Measurements from ENCODE around the gene DIP2C.
A peak's percentile ranks its signal among the peaks of the same experiment; 100 is the strongest.
"Not testable (repeated sequence)": the region's sequence is repeated elsewhere in the genome, so short reads cannot be mapped to it uniquely, and the experiment has no call there.

DIP2C gene

DNA sequence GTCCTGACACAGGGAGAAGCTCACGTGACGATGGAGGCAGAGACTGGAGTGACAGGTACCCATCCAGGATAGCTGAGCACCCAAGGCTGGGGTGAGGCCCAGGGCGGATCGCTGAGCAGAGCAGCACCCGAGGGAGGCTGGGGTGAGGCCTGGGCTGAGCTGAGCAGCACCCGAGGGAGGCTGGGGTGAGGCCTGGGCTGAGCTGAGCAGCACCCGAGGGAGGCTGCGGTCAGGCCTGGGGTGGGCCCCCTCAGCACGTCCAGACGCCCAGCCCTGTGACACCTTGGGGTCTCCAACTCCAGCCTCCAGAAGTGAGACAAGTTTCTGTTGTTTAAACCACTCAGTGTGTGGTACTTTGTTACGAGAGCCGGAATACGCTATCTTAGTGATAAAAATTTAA, 318.0 kb downstream of the DIP2C start:
- no peak for DNase-seq (ENCODE audit: low spot score)

DNA sequence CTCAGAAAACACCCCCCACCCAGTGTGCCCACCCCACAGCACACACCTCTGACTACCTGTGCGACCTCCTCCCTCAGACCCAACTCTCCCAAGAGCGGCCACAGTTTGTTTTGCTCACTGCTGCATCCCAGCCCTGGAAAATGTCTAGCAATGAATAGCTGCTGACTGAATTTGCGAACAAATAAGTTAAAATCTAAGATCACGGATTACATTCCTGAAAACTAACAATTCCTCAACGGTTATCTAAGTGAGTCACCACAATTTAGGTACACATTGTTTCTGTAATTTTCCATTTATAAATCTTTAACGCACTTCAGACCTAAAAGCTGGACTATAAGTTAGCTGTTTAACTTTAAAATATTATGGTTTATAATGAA, 319.0 kb downstream of the DIP2C start:
- no peak for DNase-seq (ENCODE audit: low spot score)

DNA sequence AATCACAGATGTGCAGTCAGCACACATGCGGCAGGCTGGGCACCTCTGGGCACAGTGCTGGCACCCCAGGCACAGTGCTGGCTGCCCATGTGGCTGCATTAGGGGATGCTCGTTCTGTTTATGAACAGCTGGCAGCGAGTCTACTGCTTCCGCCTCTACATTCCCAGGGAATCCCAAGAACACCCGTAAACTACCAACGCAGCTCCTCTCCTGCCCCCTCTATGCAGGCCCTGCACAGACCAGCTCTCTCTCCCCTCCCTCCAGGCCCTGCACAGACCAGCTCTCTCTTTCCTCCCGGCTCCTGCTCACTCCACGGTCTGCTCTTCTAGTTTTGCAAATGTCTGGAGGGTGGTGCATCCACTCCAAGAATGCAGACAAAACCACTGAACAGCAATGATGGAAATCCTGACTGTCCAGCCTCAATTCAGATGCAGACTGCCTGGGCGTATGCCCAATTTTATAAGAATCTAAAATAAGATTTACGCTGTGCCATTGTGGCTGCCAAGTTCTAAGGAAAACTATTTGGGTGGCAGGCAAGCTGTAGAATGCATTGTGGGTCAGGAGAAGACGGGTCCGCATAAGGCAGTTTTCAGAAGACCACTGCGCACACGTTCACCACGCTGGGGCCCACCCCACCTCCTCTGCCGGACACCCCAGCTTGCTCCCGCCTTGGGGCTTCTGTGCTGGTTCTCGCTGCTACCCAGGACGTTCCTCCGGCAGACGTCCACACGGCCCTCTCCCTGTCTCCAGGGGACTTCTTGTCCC, 319.6 kb downstream of the DIP2C start:
- DNase-seq (ENCODE audit: low spot score), result no peak

DNA sequence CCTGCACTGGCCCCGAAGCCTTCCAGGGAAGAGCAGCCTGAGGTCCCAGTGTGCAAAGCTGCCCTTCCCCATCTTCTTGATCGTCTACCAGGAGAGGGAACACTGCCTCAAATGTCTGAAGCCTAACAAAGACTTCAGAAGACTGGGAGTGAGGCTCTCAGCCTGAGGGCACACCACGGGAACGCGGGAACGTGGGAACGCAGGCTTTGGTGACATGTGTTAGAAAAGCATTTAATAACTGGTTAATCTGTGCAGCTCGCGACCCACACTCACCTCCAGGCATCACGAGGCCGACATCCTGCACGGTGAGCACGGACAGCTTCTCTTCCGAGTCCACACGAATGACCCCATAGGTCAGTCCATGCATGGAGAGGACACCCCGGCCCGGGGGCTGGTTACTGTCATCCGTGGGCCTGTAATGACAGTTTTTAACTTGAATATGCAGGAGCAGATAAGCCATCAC, 320.2 kb downstream of the DIP2C start:
- DNase-seq (ENCODE audit: low spot score), result no peak

DNA sequence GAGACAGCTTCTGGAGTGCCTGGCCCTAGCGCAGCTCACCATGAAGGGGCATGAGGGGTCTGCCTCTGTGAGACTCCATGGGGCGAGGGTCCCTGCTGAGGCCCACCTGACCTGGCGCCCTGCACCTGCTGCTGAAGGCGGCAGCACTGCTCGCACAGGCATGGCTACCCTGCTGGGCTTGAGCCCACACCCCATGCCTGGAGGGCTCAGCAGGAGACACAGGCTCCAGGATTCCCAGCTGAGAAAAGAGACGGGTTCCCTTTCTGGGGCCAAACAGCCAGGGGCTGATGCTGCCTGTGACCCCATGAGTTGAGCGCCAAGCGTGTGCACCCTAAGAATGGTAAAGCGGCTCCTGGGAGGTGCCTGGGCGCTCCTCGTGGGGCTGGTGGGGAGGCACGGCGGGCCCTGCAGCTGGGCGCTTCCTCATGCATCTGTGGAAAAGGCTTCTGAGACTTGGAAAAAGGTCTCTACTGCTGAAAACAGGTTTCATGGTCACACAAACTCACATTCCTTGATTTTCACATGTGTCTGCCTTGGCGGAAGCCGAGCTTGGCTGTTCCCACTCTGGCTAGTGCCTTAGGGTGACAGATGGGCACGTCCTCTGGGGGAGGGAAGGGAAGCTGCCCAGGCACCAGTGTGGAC, 320.8 kb downstream of the DIP2C start:
- DNase-seq (ENCODE audit: low spot score), result no peak

DNA sequence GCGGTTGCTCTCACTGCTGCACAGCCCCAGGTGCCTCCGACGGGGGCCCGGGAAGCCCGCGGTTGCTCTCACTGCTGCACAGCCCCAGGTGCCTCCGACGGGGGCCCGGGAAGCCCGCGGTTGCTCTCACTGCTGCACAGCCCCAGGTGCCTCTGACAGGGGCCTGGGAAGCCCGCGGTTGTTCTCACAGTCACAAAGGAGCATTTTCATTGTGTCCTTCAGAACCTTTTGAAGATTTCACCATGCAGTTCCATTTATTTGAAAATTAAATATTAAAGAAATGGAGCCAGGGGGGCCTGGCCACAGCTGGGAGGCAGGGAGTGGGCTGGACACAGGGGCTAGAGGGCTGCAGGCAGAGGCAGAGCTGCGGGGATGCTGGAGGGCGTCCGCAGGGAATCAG, 321.4 kb downstream of the DIP2C start:
- not testable (repeated sequence) for DNase-seq (ENCODE audit: low spot score)

GRCh38 chr10:367636-368035, 321.8 kb downstream of the DIP2C start:
- DNase-seq (ENCODE audit: low spot score), result no peak

DNA sequence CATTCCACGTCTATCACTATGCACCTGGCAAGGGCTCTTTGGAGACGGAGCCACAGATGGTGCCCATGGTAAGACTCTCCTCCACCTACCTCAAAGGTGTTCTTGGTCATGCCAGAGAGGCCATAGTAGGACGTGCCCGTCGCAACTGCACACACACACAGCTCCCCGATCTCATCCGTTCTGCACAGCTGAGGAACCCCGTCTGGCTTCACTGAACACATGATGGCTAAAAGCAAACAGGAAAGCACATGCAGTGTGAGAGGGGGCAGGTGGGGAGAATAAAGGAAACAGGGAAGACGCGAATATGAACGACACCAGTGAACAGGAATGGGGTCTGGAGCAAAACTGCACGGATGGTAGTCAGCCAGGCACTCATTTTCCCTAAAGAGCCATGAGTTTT, 323.3 kb downstream of the DIP2C start:
- DNase-seq (ENCODE audit: low spot score), result no peak

- DNase-seq (ENCODE audit: low spot score), result no peak
These were observed 325.1 kb downstream of the DIP2C start for GRCh38 chr10:364267-364775.

DNA sequence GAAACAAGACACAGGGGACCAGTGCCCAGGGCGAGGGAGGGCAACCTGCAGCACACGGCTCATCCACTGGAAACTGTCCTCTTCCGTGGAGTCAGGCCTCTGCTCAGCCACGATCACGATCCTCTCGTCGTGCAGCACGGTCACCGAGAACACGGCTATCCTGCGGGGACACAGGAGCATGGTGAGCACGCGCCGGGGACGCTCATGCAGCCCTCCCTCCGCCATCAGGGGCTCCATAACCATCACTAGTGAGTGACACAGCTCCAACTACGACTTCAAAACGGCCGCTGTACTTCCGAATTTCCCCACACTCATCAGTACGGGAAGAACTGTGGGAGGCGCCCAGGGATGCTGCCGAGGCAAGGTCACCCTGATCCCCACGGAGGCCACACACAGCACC, 326.3 kb downstream of the DIP2C start:
- no peak for DNase-seq (ENCODE audit: low spot score)

GRCh38 chr10:361203-362081, 328.0 kb downstream of the DIP2C start:
- peak; percentile 3 for DNase-seq (ENCODE audit: low spot score)

DNA sequence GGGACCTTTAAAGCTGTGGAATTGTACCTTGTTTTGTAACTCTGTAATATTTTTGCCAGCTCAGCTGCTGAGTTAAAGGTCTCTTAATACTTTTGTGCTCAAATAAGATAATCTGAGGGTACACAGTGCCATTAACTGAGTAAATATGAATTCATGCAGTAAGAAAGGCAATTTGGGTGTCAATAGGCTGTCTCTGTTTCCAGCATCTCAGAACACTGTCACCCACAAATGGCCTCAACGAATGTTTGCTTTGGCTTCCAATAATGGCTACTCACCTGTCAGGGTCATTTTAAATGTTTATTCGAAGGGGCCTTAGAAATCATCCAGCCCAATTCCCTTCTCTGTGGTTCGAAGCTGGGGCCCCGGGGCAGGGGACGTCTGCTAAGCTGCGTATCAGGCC, 328.8 kb downstream of the DIP2C start:
- no peak for DNase-seq (ENCODE audit: low spot score)

DNA sequence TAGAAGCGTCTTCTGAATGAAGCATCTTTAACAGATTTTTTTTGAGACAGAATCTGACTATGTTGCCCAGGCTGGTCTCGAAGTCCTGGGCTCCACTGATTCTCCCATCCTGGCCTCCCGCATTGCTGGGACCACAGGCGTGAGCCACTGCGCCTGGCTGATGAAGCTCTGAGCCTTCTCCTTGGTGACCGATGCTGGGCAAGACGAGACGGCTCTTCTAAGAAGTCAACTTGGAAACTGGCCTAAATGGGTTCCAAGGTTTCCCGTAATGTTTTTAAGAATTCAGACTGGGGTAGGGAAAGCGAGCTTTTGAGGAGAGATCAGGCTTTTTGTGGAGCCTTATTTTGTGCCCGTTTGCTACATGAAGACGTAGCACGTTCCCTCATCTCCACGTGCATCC, 329.7 kb downstream of the DIP2C start:
- no peak for DNase-seq (ENCODE audit: low spot score)

GRCh38 chr10:359093-359492, 330.4 kb downstream of the DIP2C start:
- no peak for DNase-seq (ENCODE audit: low spot score)

DNA sequence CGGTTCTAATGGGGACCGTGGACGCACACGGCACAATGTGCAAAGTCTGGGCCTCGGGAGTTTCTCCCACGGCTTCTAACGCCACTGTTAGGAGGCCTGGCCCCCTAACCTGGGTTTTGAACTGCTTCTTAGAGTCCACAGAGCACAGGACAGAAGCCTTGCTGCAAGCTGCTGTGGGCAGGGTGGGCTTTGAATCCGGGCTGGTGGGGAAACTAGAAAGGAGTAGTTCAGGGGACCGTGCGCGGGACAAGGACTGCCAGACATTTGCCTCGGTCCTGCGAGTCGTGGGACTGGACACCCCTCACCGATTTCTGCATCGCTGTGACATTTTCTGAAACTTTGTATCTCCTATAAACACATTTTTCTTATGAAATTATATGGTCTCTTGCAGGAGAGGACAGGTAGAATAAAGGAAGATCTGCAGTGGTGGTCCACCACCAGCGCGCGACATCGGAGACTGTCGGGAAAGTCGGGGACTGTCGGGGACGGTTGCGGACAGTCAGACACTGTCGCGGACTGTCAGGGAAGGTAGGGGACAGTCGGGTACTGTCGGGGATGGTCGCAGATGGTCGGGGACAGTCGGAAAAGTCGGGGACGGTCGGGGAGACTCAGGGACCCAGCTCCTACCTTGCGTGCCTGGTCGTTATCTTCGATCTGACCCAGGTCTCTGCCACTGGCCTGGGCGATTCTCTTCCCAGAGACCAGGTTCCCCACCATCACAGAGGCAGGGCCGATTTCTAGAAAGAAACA, 332.1 kb downstream of the DIP2C start:
- DNase-seq (ENCODE audit: low spot score), result no peak

DNA sequence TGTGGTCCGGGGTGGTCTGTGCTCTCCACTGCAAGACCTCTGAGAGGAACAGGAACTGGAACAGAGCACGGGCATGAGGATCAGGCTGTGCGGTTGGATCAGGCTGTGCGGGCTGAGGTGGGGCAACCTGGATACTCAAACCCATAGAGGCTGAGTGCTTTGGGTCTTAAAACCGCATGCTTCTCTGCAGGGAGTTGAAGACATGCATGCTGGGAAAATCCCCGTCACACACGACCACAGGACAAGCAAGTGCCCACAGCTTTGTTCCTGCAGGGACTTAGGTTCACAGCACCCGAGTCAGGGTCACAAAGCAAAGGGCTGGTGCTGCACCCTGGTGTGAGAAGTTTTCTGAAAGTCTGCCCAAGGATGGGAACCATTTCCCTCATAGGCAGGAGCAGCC, 333.0 kb downstream of the DIP2C start:
- no peak for DNase-seq (ENCODE audit: low spot score)

DNA sequence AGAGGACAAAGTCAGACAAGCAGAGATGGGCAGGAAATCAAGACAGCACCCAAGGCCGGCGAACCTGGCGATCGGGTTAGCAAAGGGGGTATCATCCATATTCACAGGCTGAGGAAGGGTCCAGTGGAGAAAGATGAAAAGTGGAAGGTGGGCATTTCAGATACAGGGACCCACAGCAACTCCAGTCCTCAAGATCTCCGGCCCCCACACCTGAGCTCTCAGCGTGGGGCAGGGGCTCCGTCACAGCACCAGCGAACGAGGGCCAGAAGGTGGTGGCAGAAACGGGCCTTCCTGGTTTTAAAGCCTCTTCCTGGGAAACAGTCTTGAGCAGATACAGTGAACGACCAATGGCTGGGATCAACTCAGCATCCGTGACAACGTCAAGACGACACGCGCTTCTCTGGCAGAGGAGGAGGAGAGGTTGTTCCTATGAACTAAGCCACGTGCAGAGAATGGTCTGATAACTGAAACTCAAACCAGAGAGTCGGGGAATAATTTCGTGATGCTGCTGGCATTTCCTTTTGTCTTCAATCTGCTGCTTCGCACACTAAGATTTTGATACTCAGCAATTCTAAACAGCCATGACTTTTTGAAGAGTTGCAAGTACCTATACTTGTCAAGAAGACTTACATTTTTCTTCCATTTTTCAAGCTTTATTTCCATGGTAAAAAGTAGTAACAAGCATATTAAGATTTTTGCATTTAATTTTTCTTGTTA, 334.4 kb downstream of the DIP2C start:
- DNase-seq (ENCODE audit: low spot score), result no peak

DNA sequence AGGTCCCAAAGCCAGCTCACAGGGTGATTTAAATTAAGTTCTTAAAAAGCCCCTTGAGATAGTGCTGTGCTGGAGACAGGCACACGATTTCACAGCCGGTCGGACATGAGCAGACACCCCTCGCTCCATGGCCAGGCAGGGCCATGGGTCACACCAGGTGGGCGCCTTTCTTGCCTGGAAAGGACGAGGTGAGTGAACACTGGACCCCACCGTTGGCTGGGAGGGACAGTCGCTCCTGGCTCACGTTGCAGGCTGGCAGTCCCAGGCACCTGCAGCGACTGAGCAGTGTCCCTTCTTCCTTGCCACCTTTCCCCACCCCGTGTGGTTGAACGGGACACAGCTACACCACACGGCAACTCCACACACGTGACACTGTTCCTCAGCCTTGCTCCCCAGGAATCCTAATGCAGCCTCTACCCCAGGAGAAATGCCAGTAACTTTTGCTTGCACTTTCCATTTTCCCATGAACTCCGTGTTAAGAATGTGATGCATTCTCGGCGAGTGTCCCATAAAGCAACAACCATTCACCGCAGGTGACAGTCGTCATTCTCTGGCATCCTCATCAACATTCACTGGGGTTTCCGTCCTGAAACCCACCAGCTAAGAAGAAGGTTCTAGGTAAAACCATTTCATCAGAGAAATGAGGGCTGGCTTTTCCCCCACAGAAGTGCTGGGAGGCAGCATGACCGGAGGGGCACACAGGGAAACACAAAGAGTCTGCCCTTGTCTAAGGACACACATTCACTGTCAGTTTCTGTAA, 336.8 kb downstream of the DIP2C start:
- DNase-seq (ENCODE audit: low spot score), result peak; percentile 12

DNA sequence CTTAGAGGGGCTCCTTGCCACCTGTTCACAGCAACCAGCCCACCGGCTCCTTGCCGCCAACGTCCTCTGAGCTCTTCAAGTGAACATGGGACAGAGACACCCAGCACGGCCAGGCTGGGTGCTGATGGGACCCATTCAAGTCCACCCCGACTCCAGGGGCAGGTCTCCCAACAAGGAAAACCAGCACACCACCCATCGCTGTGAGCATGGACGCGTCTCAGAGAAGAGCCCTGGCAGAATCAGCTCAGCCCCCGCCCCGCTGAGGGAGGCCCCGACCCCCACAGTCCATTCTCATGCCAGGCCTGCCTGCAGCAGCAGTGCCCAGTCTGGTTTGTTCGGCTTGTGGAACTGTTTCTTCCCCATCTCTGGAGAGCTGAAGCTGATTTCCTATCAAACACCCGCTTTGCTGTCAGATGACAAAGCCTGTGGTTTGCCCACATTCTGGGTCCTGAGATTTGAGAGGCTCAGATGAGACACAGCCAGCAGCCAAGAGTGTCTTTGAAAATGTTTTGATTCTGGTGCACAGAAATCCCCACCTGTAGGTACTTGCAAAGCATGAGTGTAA, 337.6 kb downstream of the DIP2C start:
- no peak for DNase-seq (ENCODE audit: low spot score)

- DNase-seq (ENCODE audit: low spot score), result no peak
These were observed 338.4 kb downstream of the DIP2C start for GRCh38 chr10:350981-351501.

All from kidney tubule cell (primary cell).